Stimulated activated CD4-positive, alpha-beta T cell treated with anti-CD3 and anti-CD28 coated beads, Interleukin-4, amount 100 ng/mL, for 4 hours (primary cell): ENCODE results near the gene TCN2.
"Not testable (repeated sequence)": the region's sequence is repeated elsewhere in the genome, so short reads cannot be mapped to it uniquely, and the experiment has no call there.

ENCODE experiments used
- DNase-seq, 2 experiments: peaks; one replicate each; pipeline ENCODE4 v3.0.0-alpha.2; 2020

The TCN2 gene

GRCh38 chr22:30611197-30611596, 4.2 kb downstream of the TCN2 start:
- DNase-seq: no peak

DNA sequence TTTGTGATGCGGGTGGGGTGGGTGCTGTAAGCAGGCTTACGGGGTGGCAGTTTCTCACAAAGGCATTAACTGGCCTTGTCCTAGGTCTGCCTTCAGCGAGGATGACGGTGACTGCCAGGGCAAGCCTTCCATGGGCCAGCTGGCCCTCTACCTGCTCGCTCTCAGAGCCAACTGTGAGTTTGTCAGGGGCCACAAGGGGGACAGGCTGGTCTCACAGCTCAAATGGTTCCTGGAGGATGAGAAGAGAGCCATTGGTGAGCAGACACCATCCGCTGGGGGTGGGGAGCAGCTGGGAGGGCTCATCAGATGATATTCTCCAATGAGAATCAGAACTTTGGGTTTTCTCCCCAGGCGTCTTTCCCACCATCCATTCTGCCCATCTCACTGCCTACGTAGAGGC, 5.8 kb downstream of the TCN2 start:
- no peak for DNase-seq

GRCh38 chr22:30614268-30614667, 7.3 kb downstream of the TCN2 start:
- DNase-seq: no peak

DNA sequence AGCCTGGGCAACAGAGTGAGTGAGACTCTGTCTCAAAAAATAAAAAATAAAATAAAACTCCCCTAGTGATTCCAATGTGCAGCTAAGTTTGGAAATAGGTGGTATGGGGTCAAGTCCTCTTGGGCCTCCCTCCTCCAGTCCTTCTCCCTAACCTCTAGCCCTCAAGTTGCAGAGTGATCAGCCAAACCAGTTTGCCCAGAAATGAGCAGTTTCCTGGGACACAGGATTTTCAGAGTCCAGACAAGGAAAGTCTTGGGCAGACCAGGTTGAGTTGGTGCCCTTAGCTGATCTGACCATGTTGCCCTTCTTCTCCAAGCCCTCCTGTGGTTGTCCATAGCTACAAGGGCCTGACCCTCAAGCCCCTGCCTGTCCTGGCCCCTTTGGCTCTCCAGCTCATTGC, 7.9 kb downstream of the TCN2 start:
- DNase-seq: no peak

- DNase-seq: no peak
Observed at GRCh38 chr22:30615543-30615954, 8.6 kb downstream of the TCN2 start.

- DNase-seq: no peak
Observed at GRCh38 chr22:30617819-30618218, 10.8 kb downstream of the TCN2 start.

DNA sequence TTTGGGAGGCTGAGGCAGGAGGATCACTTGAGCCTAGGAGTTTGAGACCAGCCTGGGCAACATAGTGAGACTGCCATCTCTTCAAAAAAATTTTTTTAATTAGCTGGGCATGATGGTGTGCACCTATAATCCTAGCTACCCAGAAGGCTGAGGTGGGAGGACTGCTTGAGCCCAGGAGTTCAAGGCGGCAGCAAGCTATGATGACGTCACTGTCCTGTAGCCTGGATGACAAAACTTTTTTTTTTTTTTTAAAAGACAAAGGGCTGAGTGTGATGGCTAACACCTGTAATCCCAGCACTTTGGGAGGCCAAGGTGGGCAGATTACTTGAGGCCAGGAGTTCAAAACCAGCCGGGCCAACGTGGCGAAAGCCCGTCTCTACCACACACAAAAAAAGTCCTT, 12.9 kb downstream of the TCN2 start:
- not testable (repeated sequence) for DNase-seq

GRCh38 chr22:30626413-30626812, 19.4 kb downstream of the TCN2 start:
- no peak for DNase-seq

- DNase-seq: no peak
Observed at GRCh38 chr22:30627471-30627870, 20.5 kb downstream of the TCN2 start.

DNA sequence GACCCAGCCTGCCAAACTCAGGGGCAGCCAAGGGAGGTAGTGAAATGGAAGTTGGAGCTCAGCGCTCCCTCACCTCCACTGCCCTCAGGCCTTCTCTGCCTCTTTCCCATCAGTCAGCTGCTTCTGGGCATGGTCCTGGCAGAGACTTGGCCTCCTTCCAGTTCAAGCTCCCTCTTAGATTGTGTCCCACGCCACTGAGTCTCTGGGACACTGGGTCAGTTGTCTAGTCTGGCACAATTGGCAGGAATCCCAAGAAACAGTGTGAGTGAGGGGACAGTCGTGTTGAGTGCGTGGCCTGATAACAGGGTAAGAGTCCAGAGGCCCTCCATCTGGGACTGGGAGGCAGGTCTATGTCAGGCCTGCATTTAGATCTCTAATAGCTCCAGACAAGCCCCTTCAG, 21.5 kb downstream of the TCN2 start:
- DNase-seq: no peak

GRCh38 chr22:30631469-30631868, 24.5 kb downstream of the TCN2 start:
- DNase-seq: not testable (repeated sequence)

- DNase-seq: peak; percentile 86 to 91
Observed at GRCh38 chr22:30634471-30635233, 27.7 kb downstream of the TCN2 start.

- peak; percentile 94 to 99 for DNase-seq
Observed at GRCh38 chr22:30635273-30636225, 28.6 kb downstream of the TCN2 start, which contains the start of gene SLC35E4. Gene SLC35E4 (plus strand): TSS chr22:30635781. CDS start chr22:30636451, 670 bp downstream.

GRCh38 chr22:30636226-30637077, 29.5 kb downstream of the TCN2 start:
- peak in 1 of 2 experiments; percentile 13 for DNase-seq

GRCh38 chr22:30637701-30638114, 30.7 kb downstream of the TCN2 start:
- DNase-seq: no peak

GRCh38 chr22:30640361-30640760, 33.4 kb downstream of the TCN2 start:
- no peak for DNase-seq

GRCh38 chr22:30640839-30641430, 34.0 kb downstream of the TCN2 start:
- no peak for DNase-seq

DNA sequence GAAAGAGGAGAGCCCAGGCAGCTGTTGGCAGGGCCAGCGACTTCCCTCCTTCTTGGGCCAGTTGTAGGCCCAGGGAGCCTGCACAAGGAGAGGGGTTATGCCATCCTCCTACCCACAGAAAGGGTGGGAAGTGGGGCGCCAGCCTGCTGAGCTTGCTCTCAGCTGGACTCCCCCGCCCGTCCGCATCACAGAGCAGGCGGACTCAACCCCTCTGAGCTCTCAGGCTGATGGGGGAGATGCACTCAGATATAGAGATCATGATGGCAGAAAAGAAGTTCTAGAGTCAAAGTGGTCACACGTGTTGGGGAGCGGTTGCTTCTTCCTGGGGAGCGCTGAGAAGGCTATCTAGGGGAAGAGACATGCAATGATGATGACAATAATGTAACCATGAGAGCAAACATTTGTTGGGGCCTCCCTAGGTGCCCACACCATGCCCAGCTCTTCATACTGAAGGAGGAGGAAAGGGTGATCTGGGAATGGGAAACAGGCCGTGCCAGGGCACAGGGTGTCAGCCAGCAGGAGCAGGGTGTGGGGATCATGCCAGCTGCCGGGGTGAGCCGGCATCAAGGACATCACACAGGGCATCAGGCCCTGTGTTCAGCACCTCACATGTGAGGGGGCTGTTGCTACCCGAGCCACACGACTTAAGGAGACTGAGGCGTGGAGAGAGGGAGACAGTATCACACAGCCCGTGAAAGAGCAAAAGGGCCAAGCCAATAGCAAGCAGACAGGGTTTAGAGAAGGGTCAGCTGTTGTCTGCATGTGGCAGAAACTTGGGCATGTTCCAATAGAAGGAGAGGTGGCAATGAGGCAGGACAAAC, 36.3 kb downstream of the TCN2 start:
- no peak for DNase-seq

- no peak for DNase-seq
Observed at GRCh38 chr22:30646518-30647160, 39.7 kb downstream of the TCN2 start.

- no peak for DNase-seq
Observed at GRCh38 chr22:30647536-30647935, 40.6 kb downstream of the TCN2 start.

GRCh38 chr22:30648825-30649224, 41.9 kb downstream of the TCN2 start:
- DNase-seq: no peak
